HG02763 (cell line): ENCODE measurements around the gene AADACL2.
"Not testable (repeated sequence)": the region's sequence is repeated elsewhere in the genome, so short reads cannot be mapped to it uniquely, and the experiment has no call there.

ENCODE experiments used
- ATAC-seq: cut with Tn5 transposase; IDR thresholded peaks from one replicate; pipeline ENCODE4 v1.9.1; 2021; ENCODE audit warnings: mild to moderate bottlenecking, moderate library complexity; ENCODE audit not compliant: unreplicated experiment

Gene AADACL2

GRCh38 chr3:151765685-151766084 lies 32.0 kb downstream of the AADACL2 start:
- ATAC-seq = no peak

- no peak for ATAC-seq
Measured at GRCh38 chr3:151766454-151766853, 32.7 kb downstream of the AADACL2 start.

GRCh38 chr3:151768393-151768930 lies 34.7 kb downstream of the AADACL2 start:
- ATAC-seq = no peak

GRCh38 chr3:151769175-151769574 lies 35.4 kb downstream of the AADACL2 start:
- ATAC-seq = no peak

GRCh38 chr3:151770956-151771355 lies 37.2 kb downstream of the AADACL2 start:
- ATAC-seq = no peak

- no peak for ATAC-seq
Measured at GRCh38 chr3:151772825-151773480, 39.2 kb downstream of the AADACL2 start.

GRCh38 chr3:151774235-151774634 lies 40.5 kb downstream of the AADACL2 start:
- ATAC-seq = no peak

GRCh38 chr3:151774910-151775309 lies 41.2 kb downstream of the AADACL2 start:
- no peak for ATAC-seq

GRCh38 chr3:151775314-151776258 lies 41.9 kb downstream of the AADACL2 start:
- ATAC-seq = no peak

- no peak for ATAC-seq
Measured at GRCh38 chr3:151776259-151776740, 42.6 kb downstream of the AADACL2 start.

GRCh38 chr3:151777880-151778279 lies 44.2 kb downstream of the AADACL2 start:
- ATAC-seq = no peak

GRCh38 chr3:151787626-151788025 lies 53.9 kb downstream of the AADACL2 start:
- ATAC-seq = no peak

- ATAC-seq = no peak
Measured at GRCh38 chr3:151788401-151788800, 54.7 kb downstream of the AADACL2 start.

- ATAC-seq = no peak
Measured at GRCh38 chr3:151789853-151790463, 56.2 kb downstream of the AADACL2 start.

- not testable (repeated sequence) for ATAC-seq
Measured at GRCh38 chr3:151790763-151791162, 57.0 kb downstream of the AADACL2 start.

GRCh38 chr3:151792411-151792810 lies 58.7 kb downstream of the AADACL2 start:
- ATAC-seq = no peak

- no peak for ATAC-seq
Measured at GRCh38 chr3:151793636-151794035, 59.9 kb downstream of the AADACL2 start.

GRCh38 chr3:151794080-151794479 lies 60.4 kb downstream of the AADACL2 start:
- no peak for ATAC-seq

GRCh38 chr3:151795276-151795675 lies 61.5 kb downstream of the AADACL2 start:
- ATAC-seq = no peak

GRCh38 chr3:151796105-151796680 lies 62.5 kb downstream of the AADACL2 start:
- no peak for ATAC-seq

- ATAC-seq = no peak
Measured at GRCh38 chr3:151798466-151798865, 64.7 kb downstream of the AADACL2 start.
